Memory B cell (primary cell): ENCODE measurements around the gene ARHGEF11.
A peak's percentile ranks its signal among the peaks of the same experiment; 100 is the strongest.

Source experiments
- ATAC-seq: fragments of 150-1000 bp; cut with Tn5 transposase; 2 replicates; pipeline ENCODE4 v1.10.0; 2021; ENCODE audit warnings: low read depth, mild to moderate bottlenecking, moderate library complexity
- DNase-seq, 2 donors: peaks; one replicate each; pipeline ENCODE4 v3.0.0; 2022; ENCODE audit warnings: low spot score in 2 of 2
- H3K27ac Mint-ChIP-seq: one replicate; pipeline ENCODE4 v1.8.0; 2022; ENCODE audit warnings: mild to moderate bottlenecking, moderate library complexity, mixed read lengths
- H3K27me3 Mint-ChIP-seq: one replicate; pipeline ENCODE4 v1.8.0; 2022; ENCODE audit warnings: mixed read lengths
- H3K36me3 Mint-ChIP-seq: one replicate; pipeline ENCODE4 v1.8.0; 2022; ENCODE audit warnings: mild to moderate bottlenecking, mixed read lengths
- H3K4me1 Mint-ChIP-seq: one replicate; pipeline ENCODE4 v1.8.0; 2022; ENCODE audit warnings: mixed read lengths
- H3K4me3 Mint-ChIP-seq: one replicate; pipeline ENCODE4 v1.8.0; 2022; ENCODE audit warnings: mild to moderate bottlenecking, moderate library complexity, mixed read lengths
- H3K9me3 Mint-ChIP-seq: one replicate; pipeline ENCODE4 v1.8.0; 2022; ENCODE audit warnings: mixed read lengths

ARHGEF11 gene

DNA sequence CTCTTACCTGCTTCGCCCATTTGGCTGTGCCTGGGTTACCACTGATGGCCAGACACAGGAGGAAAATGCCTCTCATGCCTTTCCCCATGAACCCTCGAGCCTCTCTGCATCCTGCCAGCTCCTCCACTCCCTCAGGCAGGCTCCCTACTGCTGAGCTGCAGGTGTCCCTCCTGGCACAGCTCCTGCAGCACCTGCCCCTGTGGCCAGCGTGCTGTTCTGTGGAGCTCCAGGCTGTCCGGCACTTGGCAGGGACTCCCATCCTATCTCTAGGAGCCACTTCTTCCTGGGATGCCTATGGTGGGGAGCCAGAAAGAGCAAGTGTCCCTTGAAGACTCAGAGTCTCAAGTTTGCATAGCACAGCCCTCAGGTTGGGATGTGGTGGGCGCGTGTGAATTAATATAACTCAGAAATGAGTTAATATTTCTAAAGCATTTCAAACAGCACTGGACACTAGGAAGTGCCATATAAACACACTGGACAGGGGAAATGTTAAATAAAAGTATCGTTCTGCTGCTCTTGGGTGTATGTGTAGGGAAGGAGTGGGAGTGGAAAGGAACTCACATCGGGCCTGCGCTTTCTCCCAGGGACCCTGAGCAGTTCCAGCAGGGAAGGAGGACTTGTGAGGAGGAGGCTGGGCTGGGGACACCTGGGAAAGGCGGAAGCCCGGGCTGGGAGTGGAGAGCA lies 122.4 kb downstream of the ARHGEF11 start:
- Mint-ChIP-seq H3K4me1 (peaks cover 8% of the 10 kb centered on the region), H3K9me3 (no peaks in the 10 kb centered on the region), H3K36me3 (no peaks in the 10 kb centered on the region), H3K4me3 (peak overlapping the region; percentile 22), H3K27ac (no peak overlapping the region), H3K27me3 (peaks cover 38% of the 10 kb centered on the region)
- no peak for DNase-seq
- no peak for ATAC-seq

DNA sequence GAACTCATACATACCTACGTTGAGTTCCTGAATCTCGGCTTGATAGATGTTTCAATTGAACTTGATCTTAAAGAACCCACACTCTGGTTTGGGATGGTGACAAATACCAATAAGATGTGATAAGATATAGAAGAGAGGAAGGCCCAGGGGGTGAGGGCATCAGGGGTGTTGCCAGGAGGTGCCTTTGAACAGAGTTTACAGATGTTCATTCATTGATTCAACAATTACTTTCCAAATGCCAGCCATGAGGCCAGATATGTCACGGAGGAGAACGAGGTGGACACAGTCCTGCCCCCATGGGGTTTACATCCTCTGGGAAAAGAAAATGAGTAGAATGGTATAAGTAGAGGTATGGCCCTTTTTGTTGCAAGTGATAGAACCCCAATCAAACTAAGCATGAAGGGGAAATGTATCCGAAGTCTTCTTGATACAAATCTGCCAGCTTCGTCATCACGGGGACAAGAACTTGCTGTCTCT lies 124.5 kb downstream of the ARHGEF11 start:
- Mint-ChIP-seq H3K27me3 (peaks cover 34% of the 10 kb centered on the region), H3K27ac (no peak overlapping the region), H3K4me1 (peaks cover 3% of the 10 kb centered on the region), H3K36me3 (no peaks in the 10 kb centered on the region), H3K4me3 (no peak overlapping the region), H3K9me3 (no peaks in the 10 kb centered on the region)
- ATAC-seq (no peak), DNase-seq (no peak)

DNA sequence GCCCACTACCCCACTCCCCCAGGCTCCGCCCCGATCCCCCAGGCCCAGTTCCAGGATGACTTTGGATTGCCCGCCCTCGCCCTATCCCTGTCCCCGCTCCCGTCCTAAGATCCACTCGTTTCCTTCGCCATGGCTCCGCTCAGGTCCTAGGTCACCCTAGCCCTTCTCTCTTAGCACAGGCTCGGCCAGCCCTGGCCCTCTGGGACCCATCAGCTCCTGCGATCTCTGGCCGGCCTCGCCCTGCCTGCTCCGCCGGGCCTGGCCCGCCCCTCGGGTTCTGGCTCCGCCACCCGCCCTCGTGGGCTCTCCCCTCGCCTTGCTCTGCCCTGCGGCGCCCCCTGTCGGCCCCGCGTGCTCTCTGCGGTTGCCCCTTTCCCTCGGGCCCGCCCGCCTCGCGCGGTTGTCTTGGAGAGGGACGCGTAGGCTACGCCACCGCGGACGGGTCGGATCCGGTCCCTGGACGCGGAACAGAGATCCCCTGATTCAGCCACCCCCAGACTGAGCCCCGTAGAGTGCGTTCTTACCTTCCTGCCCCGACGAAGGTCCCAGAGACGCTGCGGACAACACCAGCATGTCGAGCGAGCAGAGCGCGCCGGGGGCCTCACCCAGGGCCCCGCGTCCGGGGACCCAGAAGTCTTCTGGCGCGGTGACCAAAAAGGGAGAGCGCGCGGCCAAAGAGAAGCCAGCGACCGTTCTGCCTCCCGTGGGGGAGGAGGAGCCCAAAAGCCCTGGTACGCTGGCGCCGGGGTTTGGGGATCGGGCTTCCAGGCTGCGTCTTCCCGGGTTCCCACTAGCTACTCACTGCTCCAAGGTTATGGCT lies 125.1 kb downstream of the ARHGEF11 start, which contains the start of gene LRRC71:
LRRC71 (plus strand) TSS at position 400 of the 820 bp plus-strand sequence; CDS start at position 572, 172 bp downstream.
- peak; percentile 37 for ATAC-seq
- Mint-ChIP-seq H3K4me1 (peaks cover 3% of the 10 kb centered on the region), H3K27me3 (peaks cover 34% of the 10 kb centered on the region), H3K4me3 (no peak within 1 kb of the TSS), H3K9me3 (no peaks in the 10 kb centered on the region), H3K36me3 (no peaks in the 10 kb centered on the region), H3K27ac (no peak within 1 kb of the TSS)
- no peak for DNase-seq

DNA sequence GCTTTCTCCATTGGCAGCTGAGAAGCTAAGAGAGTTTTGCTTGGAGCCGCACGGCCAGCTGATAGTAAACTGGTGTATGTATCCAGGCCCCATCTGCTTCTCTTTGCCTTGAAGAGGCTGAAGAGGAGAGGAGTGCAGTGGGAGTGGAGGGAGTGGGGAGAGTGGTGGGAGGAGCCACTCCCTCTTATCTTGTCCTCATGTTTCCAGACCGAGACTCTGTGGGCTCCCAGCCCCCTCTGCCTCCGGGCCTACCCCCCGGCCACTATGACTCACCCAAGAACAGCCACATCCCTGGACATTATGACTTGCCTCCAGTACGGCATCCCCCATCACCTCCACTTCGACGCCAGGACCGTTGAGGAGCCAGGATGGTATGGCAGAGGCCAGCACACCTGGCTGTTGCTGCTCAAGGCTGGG lies 131.1 kb downstream of the ARHGEF11 start:
- Mint-ChIP-seq H3K36me3 (no peaks in the 10 kb centered on the region), H3K4me1 (peaks cover 3% of the 10 kb centered on the region), H3K27me3 (peaks cover 26% of the 10 kb centered on the region), H3K4me3 (no peak overlapping the region), H3K9me3 (no peaks in the 10 kb centered on the region), H3K27ac (no peak overlapping the region)
- ATAC-seq = no peak
- DNase-seq = no peak

DNA sequence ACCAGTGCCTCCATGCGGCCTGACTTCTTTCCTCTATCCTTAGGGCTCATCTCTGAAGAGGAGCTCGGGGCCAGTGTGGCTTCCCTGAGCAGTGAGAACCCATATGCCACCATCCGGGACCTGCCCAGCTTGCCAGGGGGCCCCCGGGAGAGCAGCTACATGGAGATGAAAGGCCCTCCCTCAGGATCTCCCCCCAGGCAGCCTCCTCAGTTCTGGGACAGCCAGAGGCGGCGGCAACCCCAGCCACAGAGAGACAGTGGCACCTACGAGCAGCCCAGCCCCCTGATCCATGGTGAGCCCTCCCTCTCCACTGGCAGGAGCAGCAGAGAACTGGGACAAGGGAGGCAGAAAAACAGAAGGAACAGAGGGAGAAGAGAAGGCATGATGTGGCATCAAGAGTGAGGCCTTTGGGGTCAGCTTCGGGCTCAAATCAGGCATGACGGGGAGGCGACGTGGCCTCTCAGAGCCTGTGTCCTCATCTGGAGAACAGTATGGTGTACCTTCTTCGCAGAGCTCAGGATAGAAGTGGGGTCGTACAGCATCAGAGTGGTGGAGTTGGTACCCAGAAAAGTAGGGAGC lies 131.6 kb downstream of the ARHGEF11 start:
- H3K4me3 Mint-ChIP-seq = no peak overlapping the region
- DNase-seq (no peak), ATAC-seq (no peak)
- H3K27me3 Mint-ChIP-seq = peaks cover 26% of the 10 kb centered on the region
- peaks cover 3% of the 10 kb centered on the region for H3K4me1 Mint-ChIP-seq
- H3K36me3 Mint-ChIP-seq = no peaks in the 10 kb centered on the region
- H3K9me3 Mint-ChIP-seq = no peaks in the 10 kb centered on the region
- no peak overlapping the region for H3K27ac Mint-ChIP-seq

DNA sequence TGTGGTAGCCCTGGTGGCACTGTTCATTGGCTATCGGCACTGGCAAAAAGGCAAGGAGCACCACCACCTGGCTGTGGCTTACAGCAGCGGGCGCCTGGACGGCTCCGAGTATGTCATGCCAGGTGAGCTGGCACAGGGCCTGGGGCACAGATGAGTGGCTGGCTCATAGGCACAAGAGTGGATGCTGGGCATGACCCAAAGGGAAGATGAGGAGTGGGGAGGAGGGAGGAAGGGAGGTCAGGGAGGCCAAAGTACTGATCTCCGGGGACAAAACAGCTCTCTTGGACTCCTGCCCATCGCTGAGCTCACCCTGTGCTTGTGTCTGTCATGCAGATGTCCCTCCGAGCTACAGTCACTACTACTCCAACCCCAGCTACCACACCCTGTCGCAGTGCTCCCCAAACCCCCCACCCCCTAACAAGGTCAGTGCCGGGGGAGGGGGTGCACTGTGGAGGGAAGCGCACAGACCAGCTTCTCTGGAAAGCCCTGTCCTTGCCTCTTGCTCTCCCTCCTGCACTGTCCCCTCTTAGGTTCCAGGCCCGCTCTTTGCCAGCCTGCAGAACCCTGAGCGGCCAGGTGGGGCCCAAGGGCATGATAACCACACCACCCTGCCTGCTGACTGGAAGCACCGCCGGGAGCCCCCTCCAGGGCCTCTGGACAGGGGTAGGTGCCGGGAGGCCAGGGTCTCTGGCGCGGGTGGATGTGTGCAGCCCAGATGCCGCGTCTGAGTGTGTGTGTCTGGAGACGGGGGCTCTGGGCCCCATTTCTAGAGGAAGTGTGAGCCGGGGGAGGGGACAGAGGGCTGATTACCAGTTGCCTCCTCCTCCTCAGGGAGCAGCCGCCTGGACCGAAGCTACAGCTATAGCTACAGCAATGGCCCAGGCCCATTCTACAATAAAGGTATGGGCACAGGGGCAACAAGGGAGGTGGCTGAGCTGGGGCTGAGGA lies 132.4 kb downstream of the ARHGEF11 start:
- Mint-ChIP-seq H3K27ac (no peak overlapping the region), H3K27me3 (peaks cover 24% of the 10 kb centered on the region), H3K4me3 (no peak overlapping the region), H3K9me3 (no peaks in the 10 kb centered on the region), H3K36me3 (no peaks in the 10 kb centered on the region), H3K4me1 (peaks cover 3% of the 10 kb centered on the region)
- no peak for DNase-seq
- ATAC-seq = no peak

DNA sequence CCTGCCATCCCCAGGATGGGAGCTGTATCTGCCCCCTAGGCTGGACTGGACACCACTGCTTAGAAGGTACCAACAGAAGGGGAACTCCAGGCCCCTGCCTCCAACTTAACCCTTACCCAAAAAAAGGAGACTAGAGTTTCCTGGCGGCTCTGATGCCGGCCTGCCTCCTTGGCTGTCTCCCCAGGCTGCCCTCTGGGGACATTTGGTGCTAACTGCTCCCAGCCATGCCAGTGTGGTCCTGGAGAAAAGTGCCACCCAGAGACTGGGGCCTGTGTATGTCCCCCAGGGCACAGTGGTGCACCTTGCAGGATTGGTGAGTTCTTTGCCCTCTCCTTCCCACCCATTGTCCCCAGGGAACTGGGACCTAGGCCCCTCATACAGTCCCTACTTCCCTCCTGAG lies 133.2 kb downstream of the ARHGEF11 start:
- Mint-ChIP-seq H3K4me1 (peaks cover 3% of the 10 kb centered on the region), H3K9me3 (no peaks in the 10 kb centered on the region), H3K4me3 (no peak overlapping the region), H3K36me3 (no peaks in the 10 kb centered on the region), H3K27ac (no peak overlapping the region), H3K27me3 (peaks cover 25% of the 10 kb centered on the region)
- no peak for ATAC-seq
- no peak for DNase-seq

DNA sequence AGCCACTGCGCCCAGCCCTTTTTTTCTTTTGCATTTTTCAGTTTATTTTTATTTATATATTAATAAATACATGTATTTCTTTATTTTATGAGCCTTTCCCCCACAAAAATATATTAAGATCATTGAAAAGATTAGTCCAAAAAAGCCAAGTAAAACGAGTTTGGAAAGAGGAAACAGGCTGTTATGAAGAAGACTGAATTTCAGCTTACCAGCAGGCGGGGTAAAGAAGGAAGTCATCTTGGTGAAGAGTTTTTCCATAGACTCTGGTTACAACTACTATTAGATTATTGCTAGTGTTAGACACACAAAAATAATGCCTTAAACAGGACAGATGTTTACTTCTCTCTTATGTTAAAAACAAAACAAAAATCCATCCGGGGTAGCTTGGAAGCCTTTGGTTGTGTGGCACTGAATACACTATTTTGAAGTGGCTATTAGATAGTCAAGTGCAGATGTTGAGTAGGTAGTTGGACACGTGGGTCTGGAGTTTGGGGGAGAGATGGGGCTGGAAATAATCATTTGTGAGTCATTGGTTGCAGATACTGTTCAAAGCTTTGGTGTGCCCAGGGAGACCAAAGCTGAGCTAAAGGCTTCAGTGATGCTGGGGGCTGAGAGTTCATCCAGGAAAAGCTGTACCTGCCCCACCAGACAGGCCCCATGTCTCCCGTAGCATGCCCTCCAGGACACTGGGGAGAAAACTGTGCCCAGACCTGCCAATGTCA lies 133.8 kb downstream of the ARHGEF11 start:
- Mint-ChIP-seq H3K27me3 (peaks cover 29% of the 10 kb centered on the region), H3K4me3 (no peak overlapping the region), H3K9me3 (no peaks in the 10 kb centered on the region), H3K36me3 (no peaks in the 10 kb centered on the region), H3K27ac (no peak overlapping the region), H3K4me1 (peaks cover 7% of the 10 kb centered on the region)
- DNase-seq (no peak), ATAC-seq (no peak)

DNA sequence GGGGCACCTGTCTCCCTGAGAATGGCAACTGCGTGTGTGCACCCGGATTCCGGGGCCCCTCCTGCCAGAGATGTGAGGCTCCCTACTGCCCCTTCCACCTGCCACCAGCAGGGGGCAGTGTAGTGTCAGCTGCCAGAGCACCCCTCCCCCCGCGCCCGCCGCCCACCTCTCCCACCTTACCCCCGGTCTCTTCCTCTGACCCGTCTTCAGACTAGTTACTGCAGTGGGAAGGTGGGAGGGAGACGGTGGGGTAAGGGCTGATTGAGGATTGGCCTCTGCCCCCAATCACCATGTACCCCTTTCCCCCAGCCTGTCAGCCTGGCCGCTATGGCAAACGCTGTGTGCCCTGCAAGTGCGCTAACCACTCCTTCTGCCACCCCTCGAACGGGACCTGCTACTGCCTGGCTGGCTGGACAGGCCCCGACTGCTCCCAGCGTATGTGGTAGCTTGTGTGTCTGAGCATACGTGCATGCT lies 135.2 kb downstream of the ARHGEF11 start:
- Mint-ChIP-seq H3K36me3 (no peaks in the 10 kb centered on the region), H3K4me1 (peaks cover 8% of the 10 kb centered on the region), H3K27ac (no peak overlapping the region), H3K9me3 (no peaks in the 10 kb centered on the region), H3K27me3 (peaks cover 28% of the 10 kb centered on the region), H3K4me3 (no peak overlapping the region)
- DNase-seq (peak; percentile 30 to 59), ATAC-seq (peak; percentile 47)

DNA sequence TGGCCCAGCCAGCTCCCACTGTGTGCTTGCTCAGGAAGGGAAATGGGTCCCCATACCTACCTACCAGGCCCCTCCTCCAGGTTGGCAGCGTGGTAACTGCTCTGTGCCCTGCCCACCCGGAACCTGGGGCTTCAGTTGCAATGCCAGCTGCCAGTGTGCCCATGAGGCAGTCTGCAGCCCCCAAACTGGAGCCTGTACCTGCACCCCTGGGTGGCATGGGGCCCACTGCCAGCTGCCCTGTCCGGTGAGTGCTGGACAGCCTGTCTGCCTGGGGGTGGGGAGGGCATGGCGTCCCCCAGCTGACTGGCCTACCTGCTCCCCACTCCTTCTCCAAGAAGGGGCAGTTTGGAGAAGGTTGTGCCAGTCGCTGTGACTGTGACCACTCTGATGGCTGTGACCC lies 135.9 kb downstream of the ARHGEF11 start:
- DNase-seq = no peak
- H3K4me3 Mint-ChIP-seq = no peak overlapping the region
- peaks cover 23% of the 10 kb centered on the region for H3K27me3 Mint-ChIP-seq
- H3K4me1 Mint-ChIP-seq = peaks cover 8% of the 10 kb centered on the region
- no peak for ATAC-seq
- no peaks in the 10 kb centered on the region for H3K36me3 Mint-ChIP-seq
- no peaks in the 10 kb centered on the region for H3K9me3 Mint-ChIP-seq
- H3K27ac Mint-ChIP-seq = no peak overlapping the region

DNA sequence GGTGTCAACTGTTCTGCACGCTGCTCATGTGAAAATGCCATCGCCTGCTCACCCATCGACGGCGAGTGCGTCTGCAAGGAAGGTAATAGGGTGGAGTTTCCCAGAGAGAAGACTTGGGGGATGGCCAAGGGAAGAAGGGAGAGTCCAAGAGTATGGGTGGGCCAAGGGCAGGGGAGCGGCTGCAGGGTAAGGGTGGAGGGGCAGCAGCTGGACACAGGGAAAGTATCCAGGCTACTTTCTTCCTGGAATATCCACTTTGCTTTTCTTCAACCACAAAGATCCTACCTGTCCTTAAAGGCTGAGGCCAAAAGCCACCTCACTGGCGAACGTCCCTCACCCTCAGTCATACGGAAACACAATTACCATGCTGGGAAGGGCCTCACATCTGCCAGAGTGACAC lies 136.6 kb downstream of the ARHGEF11 start:
- Mint-ChIP-seq H3K27ac (no peak overlapping the region), H3K27me3 (peaks cover 19% of the 10 kb centered on the region), H3K9me3 (no peaks in the 10 kb centered on the region), H3K4me3 (no peak overlapping the region), H3K36me3 (no peaks in the 10 kb centered on the region), H3K4me1 (peaks cover 8% of the 10 kb centered on the region)
- ATAC-seq (no peak), DNase-seq (no peak)

DNA sequence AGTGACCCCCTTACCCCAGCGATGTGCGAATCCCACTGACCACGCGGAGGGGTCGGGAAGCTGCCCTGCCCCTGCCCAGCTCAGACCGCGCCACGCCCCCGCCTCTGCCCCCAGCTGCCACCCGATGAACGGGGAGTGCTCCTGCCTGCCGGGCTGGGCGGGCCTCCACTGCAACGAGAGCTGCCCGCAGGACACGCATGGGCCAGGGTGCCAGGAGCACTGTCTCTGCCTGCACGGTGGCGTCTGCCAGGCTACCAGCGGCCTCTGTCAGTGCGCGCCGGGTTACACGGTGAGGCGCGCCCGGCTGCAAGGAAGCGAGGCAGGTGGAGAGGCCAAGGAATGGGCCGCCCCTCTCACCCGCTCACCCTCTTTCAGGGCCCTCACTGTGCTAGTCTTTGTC lies 137.0 kb downstream of the ARHGEF11 start:
- H3K4me3 Mint-ChIP-seq = no peak overlapping the region
- H3K9me3 Mint-ChIP-seq = no peaks in the 10 kb centered on the region
- H3K27me3 Mint-ChIP-seq = peaks cover 18% of the 10 kb centered on the region
- ATAC-seq (no peak), DNase-seq (no peak)
- H3K4me1 Mint-ChIP-seq = peaks cover 8% of the 10 kb centered on the region
- no peaks in the 10 kb centered on the region for H3K36me3 Mint-ChIP-seq
- no peak overlapping the region for H3K27ac Mint-ChIP-seq
